Activated B cell treated with CpG ODN at 0.5 μM for 24 hours (primary cell): ENCODE results near the gene PATL2. TPM values are rescaled to one million over a fixed set of nuclear protein-coding genes. Genes with fewer than 3 reads are reported as not detected.
A peak's percentile ranks its signal among the peaks of the same experiment; 100 is the strongest.

Source experiments
- ATAC-seq: fragments of 200-7000 bp; cut with Tn5 transposase; one replicate; pipeline ENCODE4 v1.10.0; 2021; ENCODE audit warnings: low read depth, mild to moderate bottlenecking, moderate library complexity
- CTCF ChIA-PET: fragments of 350-600 bp; sonication (Branson Sonifier 250); formaldehyde crosslinking; loops from one replicate; lab custom pipeline; 2021; ENCODE audit warnings: antibody characterized with exemption; lab: Charles Lee
- POLR2A ChIA-PET: fragments of 350-600 bp; sonication (Branson Sonifier 250); formaldehyde crosslinking; loops from one replicate; lab custom pipeline; 2021; ENCODE audit warnings: antibody characterized with exemption; lab: Charles Lee
- DNase-seq: peaks from one replicate; pipeline ENCODE4 v3.0.0; 2022
- H3K27ac Mint-ChIP-seq: one replicate; pipeline ENCODE4 v1.8.0; 2020; ENCODE audit warnings: mixed read lengths
- H3K27me3 Mint-ChIP-seq: one replicate; pipeline ENCODE4 v1.8.0; 2021; ENCODE audit warnings: mixed read lengths
- H3K36me3 Mint-ChIP-seq: one replicate; pipeline ENCODE4 v1.8.0; 2021; ENCODE audit warnings: low read depth, mixed read lengths
- H3K4me1 Mint-ChIP-seq: one replicate; pipeline ENCODE4 v1.8.0; 2021; ENCODE audit warnings: mixed read lengths
- H3K4me3 Mint-ChIP-seq: one replicate; pipeline ENCODE4 v1.8.0; 2020; ENCODE audit warnings: mild to moderate bottlenecking, mixed read lengths
- H3K9me3 Mint-ChIP-seq: one replicate; pipeline ENCODE4 v1.8.0; 2020; ENCODE audit warnings: mixed read lengths
- intact Hi-C: fragments of 100-400 bp; cut with micrococcal nuclease; formaldehyde crosslinking; loops from one replicate; pipeline ENCODE4 v1.15.1; 2024
- total RNA-seq: library from RNA; stranded (reverse); gene quantifications from 2 replicates; pipeline ENCODE4 v1.2.3, GENCODE V29; 2022
- TF ChIP-seq, protein P1 (sequence below): fragments of 200-600 bp; IDR thresholded peaks from one replicate; pipeline ENCODE4 v1.8.0; 2022; ENCODE audit warnings: antibody characterized with exemption, mild to moderate bottlenecking

PATL2 gene
- total RNA-seq, 1 donor from 2014 or later = 27.2 TPM

DNA sequence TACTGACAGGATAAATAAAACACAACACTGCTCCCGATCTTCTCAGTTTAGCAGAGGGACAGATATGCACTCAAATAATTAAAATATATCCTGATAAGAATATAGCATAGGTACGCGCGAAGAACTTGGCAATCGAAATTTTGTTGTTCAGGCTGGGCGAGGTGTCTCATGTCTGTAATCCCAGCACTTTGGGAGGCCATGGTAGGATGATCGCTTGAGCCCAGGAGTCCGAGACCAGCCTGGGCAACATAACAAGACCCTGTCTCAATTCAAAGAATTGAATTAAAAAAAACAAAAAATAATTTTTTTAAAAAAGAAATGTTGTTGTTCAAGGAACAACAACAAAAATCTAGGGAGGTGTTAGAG lies 7.8 kb upstream of the PATL2 start:
- intact Hi-C loops = loop anchor here (1.0 kb wide), 1 partner anchor 9 kb away; no protein-coding TSS in a partner anchor
- Mint-ChIP-seq H3K27ac (peak overlapping the region; percentile 98), H3K9me3 (no peaks in the 10 kb centered on the region), H3K4me3 (peak overlapping the region; percentile 72), H3K36me3 (peaks cover 60% of the 10 kb centered on the region), H3K27me3 (no peaks in the 10 kb centered on the region), H3K4me1 (peaks cover 93% of the 10 kb centered on the region)
- POLR2A ChIA-PET = interaction anchor here (0.8 to 24.4 kb wide), 6 partner anchors 1 to 180 kb away, joined by 3 to 2387 read pairs (median 528); partner anchors contain the start of genes B2M, PATL2, SPG11 and TRIM69
- CTCF ChIA-PET = interaction anchor here (0.8 to 16.4 kb wide), 5 partner anchors 8 to 54 kb away, joined by 3 to 239 read pairs (median 8); partner anchors contain the start of genes B2M, PATL2, SPG11 and TRIM69
- DNase-seq (no peak), ATAC-seq (no peak)
- TF ChIP-seq, protein P1, sequence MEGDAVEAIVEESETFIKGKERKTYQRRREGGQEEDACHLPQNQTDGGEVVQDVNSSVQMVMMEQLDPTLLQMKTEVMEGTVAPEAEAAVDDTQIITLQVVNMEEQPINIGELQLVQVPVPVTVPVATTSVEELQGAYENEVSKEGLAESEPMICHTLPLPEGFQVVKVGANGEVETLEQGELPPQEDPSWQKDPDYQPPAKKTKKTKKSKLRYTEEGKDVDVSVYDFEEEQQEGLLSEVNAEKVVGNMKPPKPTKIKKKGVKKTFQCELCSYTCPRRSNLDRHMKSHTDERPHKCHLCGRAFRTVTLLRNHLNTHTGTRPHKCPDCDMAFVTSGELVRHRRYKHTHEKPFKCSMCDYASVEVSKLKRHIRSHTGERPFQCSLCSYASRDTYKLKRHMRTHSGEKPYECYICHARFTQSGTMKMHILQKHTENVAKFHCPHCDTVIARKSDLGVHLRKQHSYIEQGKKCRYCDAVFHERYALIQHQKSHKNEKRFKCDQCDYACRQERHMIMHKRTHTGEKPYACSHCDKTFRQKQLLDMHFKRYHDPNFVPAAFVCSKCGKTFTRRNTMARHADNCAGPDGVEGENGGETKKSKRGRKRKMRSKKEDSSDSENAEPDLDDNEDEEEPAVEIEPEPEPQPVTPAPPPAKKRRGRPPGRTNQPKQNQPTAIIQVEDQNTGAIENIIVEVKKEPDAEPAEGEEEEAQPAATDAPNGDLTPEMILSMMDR = no peak

DNA sequence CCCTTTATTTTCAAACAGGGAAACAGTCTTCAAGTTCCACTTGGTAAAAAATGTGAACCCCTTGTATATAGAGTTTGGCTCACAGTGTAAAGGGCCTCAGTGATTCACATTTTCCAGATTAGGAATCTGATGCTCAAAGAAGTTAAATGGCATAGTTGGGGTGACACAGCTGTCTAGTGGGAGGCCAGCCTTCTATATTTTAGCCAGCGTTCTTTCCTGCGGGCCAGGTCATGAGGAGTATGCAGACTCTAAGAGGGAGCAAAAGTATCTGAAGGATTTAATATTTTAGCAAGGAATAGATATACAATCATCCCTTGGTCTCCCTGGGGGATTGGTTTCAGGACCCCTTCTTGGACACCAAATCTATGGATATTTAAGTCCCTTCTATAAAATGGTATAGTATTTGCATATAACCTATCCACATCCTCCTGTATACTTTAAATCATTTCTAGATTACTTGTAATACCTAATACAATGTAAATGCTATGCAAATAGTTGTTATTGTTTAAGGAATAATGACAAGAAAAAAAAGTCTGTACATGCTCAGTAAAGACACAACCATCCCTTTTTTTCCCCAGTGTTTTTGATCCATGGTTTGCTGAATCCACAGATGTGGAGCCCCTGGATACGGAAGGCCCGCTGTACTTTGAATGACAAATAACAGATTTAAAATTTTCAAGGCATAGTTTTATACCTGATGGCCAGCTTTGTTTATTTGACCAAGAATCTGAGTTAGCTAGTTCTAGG lies 7.2 kb upstream of the PATL2 start:
- Mint-ChIP-seq H3K9me3 (no peaks in the 10 kb centered on the region), H3K27me3 (no peaks in the 10 kb centered on the region), H3K36me3 (peaks cover 64% of the 10 kb centered on the region), H3K27ac (peak overlapping the region; percentile 98), H3K4me3 (no peak overlapping the region), H3K4me1 (peaks cover 92% of the 10 kb centered on the region)
- TF ChIP-seq, protein P1 = no peak
- intact Hi-C loops = no loop called here
- ATAC-seq = no peak
- ChIA-PET POLR2A (interaction anchor here (1.1 to 24.4 kb wide), 4 partner anchors 1 to 55 kb away, joined by 3 to 2387 read pairs (median 1718); partner anchors contain the start of genes B2M, PATL2, SPG11 and TRIM69), CTCF (interaction anchor here (1.4 to 16.4 kb wide), 5 partner anchors 7 to 53 kb away, joined by 5 to 239 read pairs (median 40); partner anchors contain the start of genes B2M, PATL2, SPG11 and TRIM69)
- DNase-seq = no peak

DNA sequence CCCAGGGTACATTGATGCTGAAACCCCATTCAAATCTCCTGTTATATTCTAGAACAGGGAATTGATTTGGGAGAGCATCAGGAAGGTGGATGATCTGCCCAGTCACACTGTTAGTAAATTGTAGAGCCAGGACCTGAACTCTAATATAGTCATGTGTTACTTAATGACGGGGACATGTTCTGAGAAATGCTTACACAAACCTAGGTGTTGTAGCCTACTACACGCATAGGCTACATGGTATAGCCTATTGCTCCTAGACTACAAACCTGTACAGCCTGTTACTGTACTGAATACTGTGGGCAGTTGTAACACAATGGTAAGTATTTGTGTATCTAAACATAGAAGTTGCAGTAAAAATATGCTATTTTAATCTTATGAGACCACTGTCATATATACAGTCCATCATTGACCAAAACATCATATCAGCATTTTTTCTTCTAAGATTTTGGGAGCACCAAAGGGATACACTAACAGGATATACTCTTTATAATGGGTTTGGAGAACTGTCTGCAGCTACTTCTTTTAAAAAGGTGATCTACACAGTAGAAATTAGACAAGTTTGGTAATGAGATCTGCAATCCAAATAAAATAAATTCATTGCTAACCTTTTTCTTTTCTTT lies 6.0 kb upstream of the PATL2 start:
- Mint-ChIP-seq H3K4me3 (no peak overlapping the region), H3K36me3 (peaks cover 74% of the 10 kb centered on the region), H3K27me3 (no peaks in the 10 kb centered on the region), H3K27ac (peak overlapping the region; percentile 56), H3K9me3 (no peaks in the 10 kb centered on the region), H3K4me1 (peaks cover 87% of the 10 kb centered on the region)
- TF ChIP-seq, protein P1 = no peak
- intact Hi-C loops = no loop called here
- POLR2A ChIA-PET = interaction anchor here (0.7 to 24.4 kb wide), 5 partner anchors 12 to 114 kb away, joined by 3 to 2387 read pairs (median 3); partner anchors contain the start of genes SPG11 and TRIM69
- ATAC-seq (no peak), DNase-seq (no peak)
- CTCF ChIA-PET = interaction anchor here (6.8 to 16.4 kb wide), 3 partner anchors 10 to 52 kb away, joined by 96 to 239 read pairs (median 164); partner anchors contain the start of genes SPG11 and TRIM69

DNA sequence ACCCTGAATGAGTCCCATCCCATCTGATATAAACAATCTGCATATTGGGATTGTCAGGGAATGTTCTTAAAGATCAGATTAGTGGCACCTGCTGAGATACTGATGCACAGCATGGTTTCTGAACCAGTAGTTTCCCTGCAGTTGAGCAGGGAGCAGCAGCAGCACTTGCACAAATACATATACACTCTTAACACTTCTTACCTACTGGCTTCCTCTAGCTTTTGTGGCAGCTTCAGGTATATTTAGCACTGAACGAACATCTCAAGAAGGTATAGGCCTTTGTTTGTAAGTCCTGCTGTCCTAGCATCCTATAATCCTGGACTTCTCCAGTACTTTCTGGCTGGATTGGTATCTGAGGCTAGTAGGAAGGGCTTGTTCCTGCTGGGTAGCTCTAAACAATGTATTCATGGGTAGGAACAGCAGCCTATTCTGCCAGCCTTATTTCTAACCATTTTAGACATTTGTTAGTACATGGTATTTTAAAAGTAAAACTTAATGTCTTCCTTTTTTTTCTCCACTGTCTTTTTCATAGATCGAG lies 4.7 kb upstream of the PATL2 start:
- ChIA-PET POLR2A (interaction anchor here (0.8 to 24.4 kb wide), 4 partner anchors 13 to 52 kb away, joined by 3 to 2387 read pairs (median 526); partner anchors contain the start of genes SPG11 and TRIM69), CTCF (interaction anchor here (6.8 to 16.4 kb wide), 3 partner anchors 11 to 51 kb away, joined by 96 to 239 read pairs (median 164); partner anchors contain the start of genes SPG11 and TRIM69)
- Mint-ChIP-seq H3K36me3 (peaks cover 85% of the 10 kb centered on the region), H3K27ac (peak overlapping the region; percentile 71), H3K9me3 (no peaks in the 10 kb centered on the region), H3K27me3 (no peaks in the 10 kb centered on the region), H3K4me3 (peak overlapping the region; percentile 99), H3K4me1 (peaks cover 75% of the 10 kb centered on the region)
- no peak for ATAC-seq
- DNase-seq = no peak
- intact Hi-C loops = no loop called here
- TF ChIP-seq, protein P1 = no peak
